Neuron (in vitro differentiated cells): ENCODE measurements around the gene PQBP1.

Experiments
- H2AFZ ChIP-seq: one replicate; pipeline ENCODE4 v1.6.1; 2013; ENCODE audit warnings: low read depth, mild to moderate bottlenecking, inconsistent platforms, low read length, moderate library complexity
- H3K27me3 ChIP-seq: one replicate; pipeline ENCODE4 v1.6.1; 2013; ENCODE audit warnings: low read length; ENCODE audit not compliant: insufficient read depth
- H3K36me3 ChIP-seq: one replicate; pipeline ENCODE4 v1.6.1; 2013; ENCODE audit warnings: low read length; ENCODE audit not compliant: insufficient read depth
- H3K4me1 ChIP-seq: one replicate; pipeline ENCODE4 v1.6.1; 2013; ENCODE audit warnings: low read length; ENCODE audit not compliant: insufficient read depth
- H3K4me3 ChIP-seq: 2 replicates; pipeline ENCODE4 v1.5.1; 2013; ENCODE audit warnings: mild to moderate bottlenecking, low read length, moderate library complexity
- H3K9me3 ChIP-seq: one replicate; pipeline ENCODE4 v1.6.1; 2013; ENCODE audit warnings: low read length

The PQBP1 gene

DNA sequence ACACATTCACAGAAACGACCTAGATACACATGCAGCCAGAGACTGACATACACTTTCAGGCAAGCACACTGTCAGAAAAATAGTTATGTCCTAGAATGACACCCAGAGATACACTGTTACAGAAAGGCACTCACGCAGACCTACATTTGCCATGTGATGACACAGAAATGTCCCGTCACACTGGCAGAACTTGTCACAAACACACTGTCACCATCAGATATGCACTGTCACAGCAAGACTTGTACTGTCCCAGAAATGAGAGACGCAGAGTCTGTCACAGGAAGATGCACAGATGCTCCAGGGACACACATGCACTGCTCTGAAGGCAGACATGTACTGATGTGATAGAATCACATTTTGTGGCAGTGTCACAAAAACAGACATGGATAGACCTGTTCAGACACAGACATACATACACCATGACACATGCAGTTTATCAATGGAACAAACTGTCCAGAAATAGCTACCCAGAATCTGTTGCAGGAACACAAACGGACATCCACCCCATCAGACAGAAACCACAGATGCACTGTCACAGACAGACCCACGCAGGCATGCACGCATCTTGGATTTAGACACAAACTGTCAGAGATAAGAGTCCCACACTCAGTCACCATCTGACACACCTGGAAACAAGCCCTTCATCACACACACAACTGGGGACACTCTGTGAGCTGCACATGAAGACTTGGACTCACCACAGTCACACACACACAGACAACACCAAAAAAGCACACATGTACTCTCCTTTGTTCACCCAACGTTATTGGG, 22.4 kb downstream of the PQBP1 start:
- H3K4me1 ChIP-seq, result peaks cover 25% of the 10 kb centered on the region
- peak overlapping the region; percentile 50 for H3K4me3 ChIP-seq
- H3K36me3 ChIP-seq, result peaks cover 22% of the 10 kb centered on the region
- no peaks in the 10 kb centered on the region for H3K27me3 ChIP-seq
- H3K9me3 ChIP-seq, result no peaks in the 10 kb centered on the region
- no peak overlapping the region for H2AFZ ChIP-seq

DNA sequence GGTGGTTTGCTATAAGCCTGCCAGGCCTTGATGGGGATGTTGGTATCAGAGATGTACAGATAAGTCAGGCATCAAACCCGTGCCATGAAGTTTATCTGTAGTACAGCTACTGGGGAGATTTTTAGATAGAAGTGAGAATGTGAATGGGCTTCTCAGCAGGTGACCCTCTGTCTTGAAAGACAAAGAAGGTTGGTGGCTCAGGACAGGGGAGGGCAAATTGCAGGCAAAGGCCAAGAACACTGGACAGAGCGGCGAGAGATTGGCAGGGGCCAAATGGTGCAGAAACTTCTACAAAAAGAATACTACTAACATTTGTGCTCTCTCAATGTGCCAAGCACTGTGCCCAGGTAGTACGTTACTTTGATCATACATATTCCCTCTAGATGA, 23.0 kb downstream of the PQBP1 start:
- H2AFZ ChIP-seq, result no peak overlapping the region
- no peaks in the 10 kb centered on the region for H3K9me3 ChIP-seq
- no peak overlapping the region for H3K4me3 ChIP-seq
- peaks cover 25% of the 10 kb centered on the region for H3K36me3 ChIP-seq
- no peaks in the 10 kb centered on the region for H3K27me3 ChIP-seq
- peaks cover 25% of the 10 kb centered on the region for H3K4me1 ChIP-seq

DNA sequence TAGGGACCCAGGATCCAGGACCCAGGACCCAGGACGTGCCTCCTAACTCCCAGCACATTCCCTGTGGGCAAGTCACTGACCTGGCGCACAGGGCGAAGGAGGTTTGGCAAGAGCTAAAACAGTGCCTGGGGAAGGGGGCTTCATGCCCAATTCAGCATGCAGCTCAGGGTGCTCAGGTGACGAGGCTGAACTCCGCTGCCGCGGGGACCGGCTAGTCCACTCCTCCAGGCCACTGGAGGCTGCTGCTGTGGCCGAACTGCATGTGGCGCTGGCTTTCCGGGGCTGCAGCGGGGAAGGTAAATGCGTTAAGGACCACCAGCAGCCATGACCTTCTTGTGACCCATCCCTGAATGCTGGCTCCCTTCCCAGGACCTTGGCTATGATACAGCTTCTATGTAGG, 26.0 kb downstream of the PQBP1 start:
- Histone ChIP-seq H3K4me1 (peaks cover 23% of the 10 kb centered on the region), H3K27me3 (no peaks in the 10 kb centered on the region)

DNA sequence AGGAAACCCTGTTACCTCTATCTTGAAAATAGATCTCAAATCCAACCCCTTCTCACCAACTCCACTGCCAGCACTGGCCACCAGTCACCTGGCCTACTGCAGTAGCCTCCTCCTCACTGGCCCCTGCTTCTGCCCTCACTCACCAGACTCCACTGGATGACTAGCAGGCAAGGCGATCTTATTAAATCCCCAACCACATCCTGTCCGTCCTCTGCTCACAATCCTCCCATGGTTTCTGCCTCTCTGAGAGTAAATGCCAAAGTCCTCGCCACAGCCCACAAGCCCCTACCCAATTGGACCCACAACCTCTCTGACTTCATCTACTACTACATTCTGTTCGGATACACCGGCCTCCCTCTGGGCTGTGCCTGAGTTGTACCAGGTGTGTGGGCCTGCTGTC, 26.5 kb downstream of the PQBP1 start:
- peaks cover 29% of the 10 kb centered on the region for H3K36me3 ChIP-seq
- no peak overlapping the region for H2AFZ ChIP-seq
- H3K9me3 ChIP-seq, result no peaks in the 10 kb centered on the region
- peaks cover 23% of the 10 kb centered on the region for H3K4me1 ChIP-seq
- H3K27me3 ChIP-seq, result no peaks in the 10 kb centered on the region
- H3K4me3 ChIP-seq, result no peak overlapping the region

More for the DNA sequence above, 26.0 kb downstream of the PQBP1 start:
- Histone ChIP-seq H3K9me3 (no peaks in the 10 kb centered on the region), H3K4me3 (no peak overlapping the region), H3K36me3 (peaks cover 29% of the 10 kb centered on the region), H2AFZ (no peak overlapping the region)

DNA sequence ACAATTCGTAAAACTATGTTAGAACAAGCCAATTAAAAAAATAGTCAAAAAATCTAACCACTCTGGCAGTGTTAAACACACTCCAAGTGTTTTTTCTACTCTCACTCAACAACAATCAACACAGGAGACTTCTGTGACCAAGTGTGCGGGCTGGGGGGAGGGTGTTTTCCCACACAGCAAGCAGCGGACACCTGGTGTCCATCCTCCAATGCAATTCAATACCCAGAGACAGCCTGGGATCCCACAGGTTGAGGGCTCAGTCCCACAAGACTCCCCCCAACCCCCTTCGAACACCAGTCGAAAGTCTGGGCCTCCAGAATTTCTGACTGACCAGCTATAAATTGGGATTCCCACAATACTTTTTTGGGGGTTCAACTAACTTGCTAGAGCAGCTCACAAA, 29.4 kb downstream of the PQBP1 start:
- H2AFZ ChIP-seq, result no peak overlapping the region
- H3K4me1 ChIP-seq, result peaks cover 5% of the 10 kb centered on the region
- peaks cover 31% of the 10 kb centered on the region for H3K36me3 ChIP-seq
- H3K9me3 ChIP-seq, result no peaks in the 10 kb centered on the region
- no peak overlapping the region for H3K4me3 ChIP-seq
- no peaks in the 10 kb centered on the region for H3K27me3 ChIP-seq

DNA sequence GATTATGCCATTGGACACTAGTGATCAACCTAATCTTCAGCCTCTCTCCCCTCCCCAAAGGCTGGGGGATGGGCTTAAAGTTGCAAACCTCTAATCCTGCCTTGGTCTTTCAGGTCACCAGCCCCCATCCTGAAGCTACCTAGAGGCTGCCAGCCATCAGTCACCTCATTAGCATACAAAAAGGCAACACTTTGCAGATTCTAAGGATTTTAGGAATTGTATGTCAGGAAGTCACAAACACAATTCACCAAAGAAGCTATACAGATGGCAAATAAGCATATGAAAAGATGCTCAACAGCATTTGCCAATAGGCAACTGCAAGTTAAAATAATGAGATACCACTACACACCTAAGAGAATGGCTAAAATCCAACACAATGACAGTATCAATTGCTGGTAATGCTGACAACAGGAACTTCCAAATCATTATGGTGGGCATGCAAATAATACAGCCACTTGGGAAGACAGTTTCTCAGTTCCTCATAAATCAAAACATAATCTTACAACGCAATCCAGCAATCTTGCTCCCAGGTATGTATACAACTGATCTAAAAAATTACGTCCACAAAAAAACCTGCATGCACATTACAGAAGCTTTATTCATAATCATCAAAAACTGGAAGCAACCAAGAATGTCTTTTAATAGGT, 30.1 kb downstream of the PQBP1 start:
- Histone ChIP-seq H3K27me3 (no peaks in the 10 kb centered on the region), H3K4me3 (no peak overlapping the region), H3K4me1 (peaks cover 5% of the 10 kb centered on the region), H3K36me3 (peaks cover 29% of the 10 kb centered on the region), H3K9me3 (no peaks in the 10 kb centered on the region), H2AFZ (no peak overlapping the region)

DNA sequence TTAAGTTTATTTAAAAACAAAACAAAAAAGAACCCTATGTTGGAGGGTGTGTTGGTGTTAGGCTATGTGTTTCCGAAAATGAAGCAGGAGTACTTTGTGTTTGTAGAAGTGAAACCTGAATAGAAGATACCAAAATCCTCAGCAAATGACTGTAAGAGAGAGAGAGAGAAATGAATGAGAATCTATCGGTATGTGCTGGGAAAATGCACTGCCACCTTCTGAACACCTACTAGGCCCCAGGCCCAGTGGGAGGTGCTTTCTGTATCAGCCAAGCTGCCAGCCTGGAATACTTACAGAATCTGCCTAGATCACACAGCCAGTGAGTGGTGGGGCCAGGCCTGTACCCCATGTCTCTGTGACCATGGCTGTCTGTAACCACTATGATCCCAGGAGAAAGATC, 36.0 kb downstream of the PQBP1 start:
- Histone ChIP-seq H3K4me3 (no peak overlapping the region), H2AFZ (no peak overlapping the region), H3K27me3 (no peaks in the 10 kb centered on the region), H3K36me3 (peaks cover 17% of the 10 kb centered on the region), H3K9me3 (no peaks in the 10 kb centered on the region), H3K4me1 (no peaks in the 10 kb centered on the region)

DNA sequence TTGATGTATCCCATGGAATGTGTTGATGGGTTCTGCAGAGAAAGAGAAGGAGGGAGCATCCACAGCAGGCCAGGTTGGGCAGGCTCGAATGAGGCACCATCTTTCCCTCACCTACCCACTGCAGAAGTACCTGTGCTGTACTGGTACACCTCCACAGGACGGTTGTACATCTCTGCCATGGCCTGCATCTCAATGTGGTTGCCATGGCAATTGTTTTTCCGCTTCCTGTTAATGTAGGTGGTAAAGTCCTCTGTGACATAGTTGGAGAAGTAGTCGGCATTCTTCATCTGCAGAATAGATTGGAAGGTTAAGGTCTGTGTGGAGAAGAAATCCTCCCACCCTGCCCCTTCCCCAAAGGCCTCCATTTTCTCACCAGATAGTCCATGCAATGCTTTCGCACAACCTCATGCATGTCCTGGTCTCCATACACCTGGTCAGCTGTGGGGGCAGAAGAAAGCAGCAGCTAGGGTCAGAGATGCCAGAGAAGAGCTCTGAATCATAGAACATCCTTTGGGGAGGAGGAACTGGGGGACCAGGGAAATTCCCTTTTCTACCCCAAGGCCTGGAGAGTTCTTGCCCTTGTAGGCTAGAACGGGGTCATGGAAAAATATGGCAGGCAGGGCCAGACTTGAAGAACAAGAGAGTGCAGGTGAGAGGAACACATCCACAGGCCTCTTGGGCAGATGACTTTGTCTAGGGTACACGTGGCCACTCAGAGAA, 37.0 kb downstream of the PQBP1 start:
- Histone ChIP-seq H3K9me3 (no peaks in the 10 kb centered on the region), H3K27me3 (no peaks in the 10 kb centered on the region), H3K36me3 (peaks cover 17% of the 10 kb centered on the region), H3K4me3 (no peak overlapping the region), H3K4me1 (no peaks in the 10 kb centered on the region), H2AFZ (no peak overlapping the region)

DNA sequence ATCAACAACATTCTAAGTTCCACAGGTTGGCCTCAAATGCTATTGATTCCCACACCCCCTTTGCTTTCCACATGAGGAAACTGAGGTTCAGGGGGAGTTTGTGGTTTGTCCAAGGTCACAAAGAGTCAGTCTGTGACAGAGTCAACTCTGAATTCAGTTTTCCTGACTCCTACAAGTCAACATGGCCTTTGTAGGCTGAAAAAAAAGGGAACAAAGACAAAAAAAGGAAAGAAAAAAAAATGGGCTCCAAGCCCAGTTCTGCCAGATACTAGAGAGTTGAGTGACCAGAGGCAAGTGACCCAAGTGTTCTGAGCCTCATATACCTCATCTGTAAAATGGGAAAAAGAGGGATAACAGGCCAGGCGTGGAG, 37.6 kb downstream of the PQBP1 start:
- H3K4me1 ChIP-seq, result no peaks in the 10 kb centered on the region

DNA sequence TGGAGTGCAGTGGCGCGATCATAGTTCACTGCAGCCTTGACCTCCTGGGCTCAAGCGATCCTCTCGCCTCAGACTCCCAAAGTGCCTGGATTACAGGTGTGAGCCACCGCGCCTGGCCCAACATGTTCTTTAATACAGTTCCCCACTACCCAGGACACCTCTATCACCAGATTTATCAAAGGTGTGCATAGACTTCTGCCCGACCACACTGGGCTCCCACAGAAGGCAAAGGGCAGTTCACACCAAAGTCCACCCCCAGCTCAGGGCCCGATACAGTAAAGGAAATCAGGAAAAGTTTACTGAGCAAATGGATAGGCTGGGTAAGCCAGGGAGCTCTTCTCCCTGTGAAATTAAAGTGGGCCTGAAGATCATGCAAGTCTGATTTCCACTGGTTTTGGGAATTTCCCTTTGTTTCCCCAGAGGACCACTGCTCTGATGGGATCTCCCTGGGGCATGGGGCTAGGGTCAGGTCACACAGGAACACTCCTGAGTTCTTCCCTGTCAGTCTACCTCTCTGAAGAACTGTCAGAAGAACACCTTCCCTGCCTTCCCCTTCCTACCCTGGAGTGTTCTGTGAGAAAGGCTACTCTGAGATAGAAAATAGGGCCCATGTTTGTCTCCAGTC, 38.8 kb downstream of the PQBP1 start:
- Histone ChIP-seq H3K9me3 (no peaks in the 10 kb centered on the region), H3K36me3 (peaks cover 14% of the 10 kb centered on the region), H3K4me3 (no peak overlapping the region), H2AFZ (no peak overlapping the region), H3K4me1 (no peaks in the 10 kb centered on the region), H3K27me3 (no peaks in the 10 kb centered on the region)

More for the DNA sequence above, 37.6 kb downstream of the PQBP1 start:
- no peak overlapping the region for H2AFZ ChIP-seq
- no peaks in the 10 kb centered on the region for H3K9me3 ChIP-seq
- no peak overlapping the region for H3K4me3 ChIP-seq
- no peaks in the 10 kb centered on the region for H3K27me3 ChIP-seq
- peaks cover 14% of the 10 kb centered on the region for H3K36me3 ChIP-seq

DNA sequence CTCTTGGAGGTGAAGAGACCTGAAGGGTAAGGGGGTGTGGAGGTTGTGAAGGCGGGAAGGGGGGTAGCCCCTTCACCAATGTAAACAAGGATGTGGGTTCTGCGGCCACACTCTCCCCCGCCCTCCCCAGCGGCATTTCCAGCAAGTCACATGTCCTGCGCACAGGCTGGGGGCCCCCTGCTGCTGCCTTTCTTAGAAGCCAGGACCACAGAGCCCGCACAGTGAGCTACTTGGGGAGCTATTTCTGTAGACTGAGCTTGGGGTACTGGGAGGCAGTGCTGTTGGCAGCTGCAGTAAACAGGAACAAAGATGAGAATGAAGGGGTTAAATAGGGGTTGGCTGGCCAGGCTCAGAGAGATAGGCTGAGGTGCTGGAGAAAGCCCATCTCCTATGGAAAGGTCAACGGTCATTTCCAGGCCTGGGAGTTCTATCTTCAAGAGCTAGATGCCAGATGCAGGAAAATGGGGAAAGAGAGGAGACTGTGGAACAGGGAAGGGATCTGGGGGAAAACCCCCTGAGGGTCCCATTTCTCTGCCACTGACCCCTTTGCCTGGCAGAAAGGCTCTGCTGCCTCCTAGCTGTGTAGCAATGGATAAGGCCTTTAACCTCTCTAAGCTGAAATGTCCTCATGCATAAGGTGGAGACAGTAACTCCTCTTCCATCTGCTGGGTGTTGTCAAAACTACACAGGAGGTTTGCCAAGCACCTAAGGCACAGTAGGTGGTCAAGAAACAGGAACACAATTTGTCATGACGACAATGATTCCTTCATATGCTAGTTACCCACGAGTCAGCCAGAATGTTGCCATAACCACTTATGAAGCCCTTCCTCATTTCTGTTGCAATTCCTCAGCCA, 39.6 kb downstream of the PQBP1 start:
- Histone ChIP-seq H3K9me3 (no peaks in the 10 kb centered on the region), H3K4me1 (no peaks in the 10 kb centered on the region), H3K36me3 (peaks cover 14% of the 10 kb centered on the region), H3K4me3 (no peak overlapping the region), H3K27me3 (no peaks in the 10 kb centered on the region), H2AFZ (no peak overlapping the region)

DNA sequence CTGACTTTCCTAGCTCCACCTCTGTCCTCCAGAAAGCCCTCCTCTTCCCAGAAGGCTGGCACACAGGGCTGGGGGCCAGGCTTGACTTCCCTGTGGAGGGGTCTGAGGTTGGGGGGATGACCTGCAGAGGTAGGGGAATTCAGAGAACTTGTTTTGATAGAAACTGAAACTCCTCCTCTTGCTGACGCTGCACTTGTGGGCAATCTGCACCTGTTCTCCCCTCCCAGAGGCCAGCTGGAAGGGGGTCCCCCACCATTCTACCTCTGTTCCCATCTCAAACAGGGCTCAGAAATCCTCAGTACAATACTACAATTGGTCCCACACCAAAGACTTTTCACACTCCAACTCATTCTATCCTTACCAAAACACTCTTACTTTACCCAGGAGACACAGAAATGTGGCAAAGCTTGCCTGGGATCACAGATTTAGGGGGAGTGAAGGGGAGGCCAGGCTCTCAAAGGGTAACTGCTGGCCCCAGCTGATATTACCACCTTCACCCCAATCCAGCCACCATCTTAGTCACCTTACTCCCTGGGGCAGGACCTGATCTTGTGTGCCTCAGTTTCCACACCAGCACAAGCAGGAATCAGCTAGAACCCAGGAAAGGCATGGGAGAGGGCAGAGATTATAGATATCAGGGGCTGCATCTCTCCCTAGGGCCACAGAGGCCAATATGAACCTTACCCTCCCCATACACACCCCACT, 41.1 kb downstream of the PQBP1 start:
- no peaks in the 10 kb centered on the region for H3K9me3 ChIP-seq

More for the DNA sequence above, 41.1 kb downstream of the PQBP1 start:
- Histone ChIP-seq H3K4me1 (no peaks in the 10 kb centered on the region), H3K27me3 (no peaks in the 10 kb centered on the region), H3K4me3 (no peak overlapping the region), H3K36me3 (peaks cover 17% of the 10 kb centered on the region), H2AFZ (no peak overlapping the region)
